ENCODE measurements around the gene THRB.

DNA sequence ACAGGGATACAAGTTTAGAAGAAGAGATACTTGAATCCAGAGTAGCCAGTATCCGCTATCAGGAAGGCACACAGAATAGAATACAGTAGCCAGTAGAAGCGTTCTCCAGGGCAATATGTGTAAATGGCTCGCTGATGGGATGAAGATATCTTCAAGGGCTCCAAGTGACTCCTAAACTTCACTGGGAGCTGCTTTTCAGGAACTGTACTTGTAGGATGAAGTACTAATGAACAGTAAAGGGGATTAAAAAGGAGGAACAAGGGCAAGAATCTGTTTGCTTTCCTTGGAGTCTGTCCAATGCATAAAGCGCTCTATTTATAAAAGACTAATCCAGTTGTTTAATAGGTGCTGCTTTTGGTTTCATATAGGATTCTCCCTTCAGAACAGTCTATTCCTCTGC, 78.4 kb downstream of the THRB start:
- TF ChIP-seq GABPA (IDR thresholded peaks at IDR 0.05; ENCODE audit: low read depth) (no peak), RAD21 (IDR thresholded peaks at IDR 0.05; ENCODE audit: low read length) (no peak), POLR2AphosphoS5 (IDR thresholded peaks at IDR 0.05; ENCODE audit: low read depth, low read length) (no peak)
- TF ChIP-seq, protein P1, sequence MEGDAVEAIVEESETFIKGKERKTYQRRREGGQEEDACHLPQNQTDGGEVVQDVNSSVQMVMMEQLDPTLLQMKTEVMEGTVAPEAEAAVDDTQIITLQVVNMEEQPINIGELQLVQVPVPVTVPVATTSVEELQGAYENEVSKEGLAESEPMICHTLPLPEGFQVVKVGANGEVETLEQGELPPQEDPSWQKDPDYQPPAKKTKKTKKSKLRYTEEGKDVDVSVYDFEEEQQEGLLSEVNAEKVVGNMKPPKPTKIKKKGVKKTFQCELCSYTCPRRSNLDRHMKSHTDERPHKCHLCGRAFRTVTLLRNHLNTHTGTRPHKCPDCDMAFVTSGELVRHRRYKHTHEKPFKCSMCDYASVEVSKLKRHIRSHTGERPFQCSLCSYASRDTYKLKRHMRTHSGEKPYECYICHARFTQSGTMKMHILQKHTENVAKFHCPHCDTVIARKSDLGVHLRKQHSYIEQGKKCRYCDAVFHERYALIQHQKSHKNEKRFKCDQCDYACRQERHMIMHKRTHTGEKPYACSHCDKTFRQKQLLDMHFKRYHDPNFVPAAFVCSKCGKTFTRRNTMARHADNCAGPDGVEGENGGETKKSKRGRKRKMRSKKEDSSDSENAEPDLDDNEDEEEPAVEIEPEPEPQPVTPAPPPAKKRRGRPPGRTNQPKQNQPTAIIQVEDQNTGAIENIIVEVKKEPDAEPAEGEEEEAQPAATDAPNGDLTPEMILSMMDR (IDR thresholded peaks at IDR 0.05) = no peak
- TF ChIP-seq, protein P2, sequence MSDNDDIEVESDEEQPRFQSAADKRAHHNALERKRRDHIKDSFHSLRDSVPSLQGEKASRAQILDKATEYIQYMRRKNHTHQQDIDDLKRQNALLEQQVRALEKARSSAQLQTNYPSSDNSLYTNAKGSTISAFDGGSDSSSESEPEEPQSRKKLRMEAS (IDR thresholded peaks at IDR 0.05; ENCODE audit: low read depth) = no peak
